CD4-positive, alpha-beta T cell (primary cell): ENCODE results near the gene AURKAIP1. TPM values are rescaled to one million over a fixed set of nuclear protein-coding genes. Genes with fewer than 3 reads are reported as not detected.

ENCODE experiments used
- ATAC-seq: fragments of 200-7000 bp; cut with Tn5 transposase; one replicate; pipeline ENCODE4 v1.10.0; 2022; ENCODE audit warnings: mild to moderate bottlenecking; ENCODE audit not compliant: poor library complexity
- CTCF ChIA-PET: fragments of 350-600 bp; sonication (Branson Sonifier 250); formaldehyde crosslinking; loops from one replicate; lab custom pipeline; 2021; ENCODE audit warnings: antibody characterized with exemption, inconsistent platforms; lab: Charles Lee
- POLR2A ChIA-PET: fragments of 350-600 bp; sonication (Branson Sonifier 250); formaldehyde crosslinking; loops from one replicate; lab custom pipeline; 2021; ENCODE audit warnings: antibody characterized with exemption, inconsistent platforms; lab: Charles Lee
- DNase-seq, 14 experiments: peaks; one replicate each; pipeline ENCODE4 v3.0.0-alpha.2; 2013 to 2020; ENCODE audit warnings: mixed read lengths in 2 of 14
- H3K27ac ChIP-seq, 2 donors: one replicate each; pipeline versions ENCODE4 v1.5.1 to v1.7.0; 2013; ENCODE audit warnings: low read length in 2 of 2, low read depth in 1 of 2, mild to moderate bottlenecking in 1 of 2
- H3K27me3 ChIP-seq, 2 experiments: 1 replicate in 1 of 2; 2 replicates in 1 of 2; pipeline versions ENCODE4 v1.6.1 to v1.7.0; 2013; ENCODE audit warnings: low read length in 2 of 2, control low read depth in 1 of 2, mild to moderate bottlenecking in 1 of 2, moderate library complexity in 1 of 2; ENCODE audit not compliant: insufficient read depth in 2 of 2, control insufficient read depth in 1 of 2
- H3K36me3 ChIP-seq: one replicate; pipeline ENCODE4 v1.6.1; 2013; ENCODE audit warnings: low read length, control low read depth; ENCODE audit not compliant: insufficient read depth
- H3K4me1 ChIP-seq: one replicate; pipeline ENCODE4 v1.6.1; 2013; ENCODE audit warnings: low read length, control low read depth; ENCODE audit not compliant: insufficient read depth
- H3K4me3 ChIP-seq: one replicate; pipeline ENCODE4 v1.5.1; 2013; ENCODE audit warnings: mild to moderate bottlenecking, low read length, moderate library complexity
- H3K9me3 ChIP-seq, 2 experiments: 1 replicate in 1 of 2; 2 replicates in 1 of 2; pipeline versions ENCODE4 v1.6.1 to v1.7.0; 2013; ENCODE audit warnings: low read length in 2 of 2, mild to moderate bottlenecking in 2 of 2, control low read depth in 1 of 2, moderate library complexity in 1 of 2; ENCODE audit not compliant: control insufficient read depth in 1 of 2, insufficient read depth in 1 of 2
- H3K27ac Mint-ChIP-seq: one replicate; pipeline ENCODE4 v1.8.0; 2020; ENCODE audit warnings: mixed read lengths
- H3K27me3 Mint-ChIP-seq: one replicate; pipeline ENCODE4 v1.8.0; 2021; ENCODE audit warnings: mixed read lengths
- H3K36me3 Mint-ChIP-seq: one replicate; pipeline ENCODE4 v1.8.0; 2021; ENCODE audit warnings: low read depth, mixed read lengths
- H3K4me1 Mint-ChIP-seq: one replicate; pipeline ENCODE4 v1.8.0; 2021; ENCODE audit warnings: low read depth, mixed read lengths
- H3K4me3 Mint-ChIP-seq: one replicate; pipeline ENCODE4 v1.8.0; 2020; ENCODE audit warnings: mild to moderate bottlenecking, mixed read lengths
- H3K9me3 Mint-ChIP-seq: one replicate; pipeline ENCODE4 v1.8.0; 2020; ENCODE audit warnings: mixed read lengths
- CTCF ChIP-seq: fragments of 200-600 bp; IDR thresholded peaks from one replicate; pipeline ENCODE4 v1.8.0; 2022; ENCODE audit warnings: antibody characterized with exemption, mild to moderate bottlenecking
- intact Hi-C, 2 experiments: fragments of 100-400 bp; cut with DNase I in 1 of 2; cut with micrococcal nuclease in 1 of 2; formaldehyde crosslinking; loops; one replicate each; pipeline versions ENCODE4 v1.15.1 to v1.9.0; 2023 to 2025; cut with DNase I, micrococcal nuclease
- total RNA-seq, 174 experiments: library from RNA in 2 of 174; stranded (reverse) in 2 of 174; gene quantifications; one replicate each; pipeline ENCODE4 v1.2.3 and lab custom pipeline; 2021 to 2026

Gene AURKAIP1
- total RNA-seq, 2 experiments from 2014 or later = 59.2 to 64.6 TPM

- Histone ChIP-seq H3K4me3 (no peak overlapping the region), H3K27ac (no peak overlapping the region), H3K9me3 (peaks cover 0 to 8% of the 10 kb centered on the region in 2 experiments), H3K27me3 (peaks cover 13 to 24% of the 10 kb centered on the region in 2 experiments), H3K36me3 (no peaks in the 10 kb centered on the region), H3K4me1 (peaks cover 4% of the 10 kb centered on the region)
- ChIA-PET CTCF (no interaction called here), POLR2A (no interaction called here)
- H3K4me1 Mint-ChIP-seq = no peaks in the 10 kb centered on the region
- no peak overlapping the region for H3K4me3 Mint-ChIP-seq
- TF ChIP-seq CTCF = no peak
- no peaks in the 10 kb centered on the region for H3K9me3 Mint-ChIP-seq
- peaks cover 36% of the 10 kb centered on the region for H3K27me3 Mint-ChIP-seq
- DNase-seq (no peak), ATAC-seq (no peak)
- H3K27ac Mint-ChIP-seq = no peak overlapping the region
- no peaks in the 10 kb centered on the region for H3K36me3 Mint-ChIP-seq
- intact Hi-C loops = no loop called here
These were observed 45.7 kb upstream of the AURKAIP1 start for GRCh38 chr1:1420654-1421141.

DNA sequence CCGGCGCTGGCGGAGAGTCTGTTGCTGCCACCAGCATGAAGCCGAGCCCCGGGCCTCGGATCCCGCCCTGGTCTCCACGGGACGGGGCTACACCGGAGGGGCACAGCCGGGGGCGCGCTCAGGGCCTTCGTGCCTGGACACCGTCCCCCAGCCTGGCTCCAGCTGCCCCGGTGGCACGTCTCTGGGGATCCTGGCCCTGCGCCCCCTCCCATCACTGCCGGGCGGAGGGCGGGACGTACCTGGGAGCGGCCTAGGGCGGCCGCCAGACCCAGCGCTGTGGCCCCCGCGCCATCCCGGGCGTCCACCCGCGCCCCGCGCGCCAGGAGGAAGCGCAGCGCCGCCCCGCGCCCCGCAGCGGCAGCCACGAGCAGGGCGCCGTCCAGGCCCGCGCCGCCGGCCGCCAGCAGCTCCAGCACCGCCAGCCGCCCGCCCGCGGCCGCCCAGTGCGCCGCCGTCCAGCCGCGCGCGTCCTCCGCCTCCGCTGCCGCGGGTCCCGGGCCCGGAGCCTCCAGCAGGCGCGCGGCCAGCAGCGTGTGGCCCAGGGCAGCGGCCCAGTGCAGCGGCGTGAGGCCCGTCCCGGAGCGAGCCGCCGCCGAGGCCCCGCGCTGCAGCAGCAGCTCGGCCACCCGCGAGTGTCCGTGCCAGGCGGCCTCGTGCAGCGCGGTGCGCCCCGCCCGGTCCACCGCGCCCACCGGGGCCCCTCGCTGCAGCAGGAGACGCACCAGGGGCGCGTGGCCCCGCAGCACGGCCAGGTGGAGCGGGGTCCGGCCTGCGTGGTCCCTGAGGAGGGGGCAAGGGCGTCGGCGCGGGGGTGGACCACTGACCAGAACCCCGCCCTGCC, 45.0 kb upstream of the AURKAIP1 start:
- peak; percentile 44 for ATAC-seq
- CTCF ChIA-PET = no interaction called here
- Histone ChIP-seq H3K9me3 (peaks cover 0 to 8% of the 10 kb centered on the region in 2 experiments), H3K4me3 (no peak overlapping the region), H3K27ac (no peak overlapping the region), H3K4me1 (peaks cover 4% of the 10 kb centered on the region), H3K27me3 (peaks cover 13 to 19% of the 10 kb centered on the region in 2 experiments), H3K36me3 (no peaks in the 10 kb centered on the region)
- intact Hi-C loops = no loop called here
- DNase-seq = peak in 1 of 14 experiments; percentile 39
- Mint-ChIP-seq H3K36me3 (no peaks in the 10 kb centered on the region), H3K27ac (no peak overlapping the region), H3K27me3 (peaks cover 33% of the 10 kb centered on the region), H3K4me1 (no peaks in the 10 kb centered on the region), H3K9me3 (no peaks in the 10 kb centered on the region), H3K4me3 (no peak overlapping the region)
- POLR2A ChIA-PET = no interaction called here
- TF ChIP-seq CTCF = no peak

DNA sequence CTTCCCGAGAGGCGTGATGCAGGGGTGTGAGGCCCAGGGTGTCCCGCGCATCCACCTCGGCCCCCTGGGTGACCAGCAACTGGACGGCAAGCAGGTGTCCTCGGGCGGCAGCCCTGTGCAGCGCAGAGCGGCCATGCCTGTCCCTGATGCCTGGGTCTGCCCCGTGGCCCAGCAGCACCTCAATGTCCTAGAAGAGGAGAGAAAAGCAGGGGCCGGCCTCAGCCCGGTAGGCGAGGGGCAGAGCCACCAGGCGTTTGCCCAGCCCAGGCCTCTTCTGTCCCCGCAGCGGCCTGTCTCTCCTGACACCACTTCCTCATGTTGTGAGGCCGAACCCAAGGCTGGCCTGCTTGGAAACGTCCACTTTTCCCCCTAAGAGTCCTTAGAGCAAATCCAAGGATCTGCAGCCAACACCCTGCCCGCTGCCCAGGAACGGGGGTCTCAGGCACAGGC, 44.4 kb upstream of the AURKAIP1 start:
- H3K27me3 ChIP-seq = peaks cover 13 to 16% of the 10 kb centered on the region in 2 experiments
- H3K36me3 Mint-ChIP-seq = no peaks in the 10 kb centered on the region
- peaks cover 4% of the 10 kb centered on the region for H3K4me1 ChIP-seq
- ChIA-PET CTCF (no interaction called here), POLR2A (no interaction called here)
- no peaks in the 10 kb centered on the region for H3K36me3 ChIP-seq
- intact Hi-C loops = no loop called here
- H3K4me3 Mint-ChIP-seq = no peak overlapping the region
- no peaks in the 10 kb centered on the region for H3K9me3 Mint-ChIP-seq
- DNase-seq (no peak), ATAC-seq (no peak)
- no peaks in the 10 kb centered on the region for H3K4me1 Mint-ChIP-seq
- peaks cover 27% of the 10 kb centered on the region for H3K27me3 Mint-ChIP-seq
- H3K9me3 ChIP-seq = peaks cover 0 to 8% of the 10 kb centered on the region in 2 experiments
- H3K27ac Mint-ChIP-seq = no peak overlapping the region
- no peak overlapping the region for H3K4me3 ChIP-seq
- no peak overlapping the region for H3K27ac ChIP-seq
- TF ChIP-seq CTCF = no peak
